ENCODE results near the gene PIK3CA. TPM values are rescaled to one million over a fixed set of nuclear protein-coding genes. Genes with fewer than 3 reads are reported as not detected.
"Not testable (repeated sequence)": the region's sequence is repeated elsewhere in the genome, so short reads cannot be mapped to it uniquely, and the experiment has no call there.

PIK3CA gene
- total RNA-seq, 1 experiment from 2014 or later: 22.7 TPM

- Histone ChIP-seq H3K27me3 (ENCODE audit: low read length) (no peaks in the 10 kb centered on the region), H3K9me3 (ENCODE audit: low read length) (no peaks in the 10 kb centered on the region), H3K4me3 (ENCODE audit: low read length) (no peak overlapping the region), H3K27ac (ENCODE audit: low read length) (no peak overlapping the region), H3K9ac (ENCODE audit: low read length) (no peak overlapping the region), H4K20me1 (ENCODE audit: insufficient read depth, low read depth, low read length) (no peaks in the 10 kb centered on the region), H3K4me2 (ENCODE audit: low read depth, low read length, poor library complexity, severe bottlenecking) (no peak overlapping the region), H3K79me2 (ENCODE audit: low read length) (no peaks in the 10 kb centered on the region), H2AFZ (ENCODE audit: low read length) (no peak overlapping the region), H3K4me1 (ENCODE audit: low read length) (no peaks in the 10 kb centered on the region), H3K36me3 (ENCODE audit: insufficient read depth, low read length) (no peaks in the 10 kb centered on the region), H3K9me2 (replicated peaks; ENCODE audit: insufficient read depth, low read length) (no peaks in the 10 kb centered on the region)
- no peak for DNase-seq
These were observed 31.3 kb upstream of the PIK3CA start for GRCh38 chr3:179116816-179117215.

GRCh38 chr3:179132191-179132890 is 15.8 kb upstream of the PIK3CA start:
- not testable (repeated sequence) for H3K4me3 ChIP-seq (ENCODE audit: low read length); DNase-seq; H3K79me2 ChIP-seq (ENCODE audit: low read length); H3K36me3 ChIP-seq (ENCODE audit: insufficient read depth, low read length); H3K27me3 ChIP-seq (ENCODE audit: low read length); H3K9me3 ChIP-seq (ENCODE audit: low read length); H4K20me1 ChIP-seq (ENCODE audit: insufficient read depth, low read depth, low read length); H3K9me2 ChIP-seq (replicated peaks; ENCODE audit: insufficient read depth, low read length); H3K27ac ChIP-seq (ENCODE audit: low read length); H3K4me2 ChIP-seq (ENCODE audit: low read depth, low read length, poor library complexity, severe bottlenecking); H3K9ac ChIP-seq (ENCODE audit: low read length); H2AFZ ChIP-seq (ENCODE audit: low read length)
- peaks cover 17% of the 10 kb centered on the region for H3K4me1 ChIP-seq (ENCODE audit: low read length)

- no peak overlapping the region for H3K4me2 ChIP-seq (ENCODE audit: low read depth, low read length, poor library complexity, severe bottlenecking)
- H3K9ac ChIP-seq (ENCODE audit: low read length): no peak overlapping the region
- DNase-seq: peak; percentile 48
- no peak overlapping the region for H2AFZ ChIP-seq (ENCODE audit: low read length)
- no peak overlapping the region for H3K4me3 ChIP-seq (ENCODE audit: low read length)
- no peak overlapping the region for H3K27ac ChIP-seq (ENCODE audit: low read length)
- H3K4me1 ChIP-seq (ENCODE audit: low read length): peaks cover 17% of the 10 kb centered on the region
- no peaks in the 10 kb centered on the region for H3K9me2 ChIP-seq (replicated peaks; ENCODE audit: insufficient read depth, low read length)
- no peaks in the 10 kb centered on the region for H3K36me3 ChIP-seq (ENCODE audit: insufficient read depth, low read length)
- H3K27me3 ChIP-seq (ENCODE audit: low read length): no peaks in the 10 kb centered on the region
- no peaks in the 10 kb centered on the region for H3K9me3 ChIP-seq (ENCODE audit: low read length)
- no peaks in the 10 kb centered on the region for H3K79me2 ChIP-seq (ENCODE audit: low read length)
- no peaks in the 10 kb centered on the region for H4K20me1 ChIP-seq (ENCODE audit: insufficient read depth, low read depth, low read length)
These were observed 14.6 kb upstream of the PIK3CA start for GRCh38 chr3:179133575-179133974.

- no peak overlapping the region for H3K4me3 ChIP-seq (ENCODE audit: low read length)
- DNase-seq: no peak
These were observed 12.0 kb upstream of the PIK3CA start for GRCh38 chr3:179136195-179136594.

GRCh38 chr3:179141890-179142289 is 6.3 kb upstream of the PIK3CA start:
- H3K9ac ChIP-seq (ENCODE audit: low read length): no peak overlapping the region
- no peaks in the 10 kb centered on the region for H3K27me3 ChIP-seq (ENCODE audit: low read length)
- H3K4me3 ChIP-seq (ENCODE audit: low read length): no peak overlapping the region
- H4K20me1 ChIP-seq (ENCODE audit: insufficient read depth, low read depth, low read length): no peaks in the 10 kb centered on the region
- no peak overlapping the region for H2AFZ ChIP-seq (ENCODE audit: low read length)
- peaks cover 3% of the 10 kb centered on the region; the same call in 1 of the 2 replicates for H3K4me1 ChIP-seq (ENCODE audit: low read length)
- H3K27ac ChIP-seq (ENCODE audit: low read length): no peak overlapping the region
- H3K9me3 ChIP-seq (ENCODE audit: low read length): no peaks in the 10 kb centered on the region
- no peaks in the 10 kb centered on the region for H3K36me3 ChIP-seq (ENCODE audit: insufficient read depth, low read length)
- no peaks in the 10 kb centered on the region for H3K79me2 ChIP-seq (ENCODE audit: low read length)
- DNase-seq: no peak
- no peak overlapping the region for H3K4me2 ChIP-seq (ENCODE audit: low read depth, low read length, poor library complexity, severe bottlenecking)
- H3K9me2 ChIP-seq (replicated peaks; ENCODE audit: insufficient read depth, low read length): no peaks in the 10 kb centered on the region

More at GRCh38 chr3:179136195-179136594, 12.0 kb upstream of the PIK3CA start:
- peaks cover 17% of the 10 kb centered on the region for H3K4me1 ChIP-seq (ENCODE audit: low read length)
- no peak overlapping the region for H2AFZ ChIP-seq (ENCODE audit: low read length)
- no peaks in the 10 kb centered on the region for H3K9me3 ChIP-seq (ENCODE audit: low read length)
- no peaks in the 10 kb centered on the region for H3K79me2 ChIP-seq (ENCODE audit: low read length)
- H3K27ac ChIP-seq (ENCODE audit: low read length): no peak overlapping the region
- H3K4me2 ChIP-seq (ENCODE audit: low read depth, low read length, poor library complexity, severe bottlenecking): no peak overlapping the region
- H3K9me2 ChIP-seq (replicated peaks; ENCODE audit: insufficient read depth, low read length): no peaks in the 10 kb centered on the region
- no peaks in the 10 kb centered on the region for H3K36me3 ChIP-seq (ENCODE audit: insufficient read depth, low read length)
- H4K20me1 ChIP-seq (ENCODE audit: insufficient read depth, low read depth, low read length): no peaks in the 10 kb centered on the region
- H3K9ac ChIP-seq (ENCODE audit: low read length): no peak overlapping the region
- no peaks in the 10 kb centered on the region for H3K27me3 ChIP-seq (ENCODE audit: low read length)

- Histone ChIP-seq H3K4me1 (ENCODE audit: low read length) (peaks cover 22% of the 10 kb centered on the region), H3K9me2 (replicated peaks; ENCODE audit: insufficient read depth, low read length) (no peaks in the 10 kb centered on the region), H2AFZ (ENCODE audit: low read length) (peak overlapping the region; percentile 45), H3K27ac (ENCODE audit: low read length) (no peak overlapping the region), H3K4me2 (ENCODE audit: low read depth, low read length, poor library complexity, severe bottlenecking) (peak overlapping the region; percentile 100), H4K20me1 (ENCODE audit: insufficient read depth, low read depth, low read length) (peaks cover 20% of the 10 kb centered on the region), H3K9ac (ENCODE audit: low read length) (peak overlapping the region; percentile 57), H3K9me3 (ENCODE audit: low read length) (no peaks in the 10 kb centered on the region), H3K27me3 (ENCODE audit: low read length) (no peaks in the 10 kb centered on the region; the same call in 1 of the 2 replicates), H3K79me2 (ENCODE audit: low read length) (peaks cover 35% of the 10 kb centered on the region), H3K4me3 (ENCODE audit: low read length) (peak overlapping the region; percentile 71), H3K36me3 (ENCODE audit: insufficient read depth, low read length) (no peaks in the 10 kb centered on the region)
- DNase-seq: peak; percentile 86
These were observed 1.1 kb upstream of the PIK3CA start for GRCh38 chr3:179146911-179147513.

- no peaks in the 10 kb centered on the region for H3K9me3 ChIP-seq (ENCODE audit: low read length)
- peaks cover 39% of the 10 kb centered on the region for H3K79me2 ChIP-seq (ENCODE audit: low read length)
- H4K20me1 ChIP-seq (ENCODE audit: insufficient read depth, low read depth, low read length): peaks cover 23% of the 10 kb centered on the region
- H3K4me2 ChIP-seq (ENCODE audit: low read depth, low read length, poor library complexity, severe bottlenecking): peak overlapping the region; percentile 100
- no peak for DNase-seq
- H3K36me3 ChIP-seq (ENCODE audit: insufficient read depth, low read length): no peaks in the 10 kb centered on the region
- peak overlapping the region; percentile 57 for H3K9ac ChIP-seq (ENCODE audit: low read length)
- peaks cover 22% of the 10 kb centered on the region for H3K4me1 ChIP-seq (ENCODE audit: low read length)
- H3K27ac ChIP-seq (ENCODE audit: low read length): peak overlapping the region; percentile 57; the same call in 1 of the 2 replicates
- no peaks in the 10 kb centered on the region for H3K9me2 ChIP-seq (replicated peaks; ENCODE audit: insufficient read depth, low read length)
- no peaks in the 10 kb centered on the region; the same call in 1 of the 2 replicates for H3K27me3 ChIP-seq (ENCODE audit: low read length)
- peak overlapping the region; percentile 45 for H2AFZ ChIP-seq (ENCODE audit: low read length)
- H3K4me3 ChIP-seq (ENCODE audit: low read length): peak overlapping the region; percentile 71
These were observed 664 bp upstream of the PIK3CA start for GRCh38 chr3:179147514-179147872.

GRCh38 chr3:179148616-179149405 is 654 bp downstream of the PIK3CA start:
- Histone ChIP-seq H3K79me2 (ENCODE audit: low read length) (peaks cover 52% of the 10 kb centered on the region), H4K20me1 (ENCODE audit: insufficient read depth, low read depth, low read length) (peaks cover 31% of the 10 kb centered on the region), H2AFZ (ENCODE audit: low read length) (peak overlapping the region; percentile 73; the same call in 1 of the 2 replicates), H3K9me3 (ENCODE audit: low read length) (no peaks in the 10 kb centered on the region), H3K36me3 (ENCODE audit: insufficient read depth, low read length) (no peaks in the 10 kb centered on the region), H3K4me3 (ENCODE audit: low read length) (peak overlapping the region; percentile 71), H3K27ac (ENCODE audit: low read length) (0 out of 2 replicates have a peak overlapping the region, but pooled peaks have one; percentile 51), H3K9ac (ENCODE audit: low read length) (peak overlapping the region; percentile 90), H3K9me2 (replicated peaks; ENCODE audit: insufficient read depth, low read length) (no peaks in the 10 kb centered on the region), H3K4me2 (ENCODE audit: low read depth, low read length, poor library complexity, severe bottlenecking) (peak overlapping the region; percentile 100), H3K27me3 (ENCODE audit: low read length) (no peaks in the 10 kb centered on the region; the same call in 1 of the 2 replicates), H3K4me1 (ENCODE audit: low read length) (peaks cover 22% of the 10 kb centered on the region)
- peak; percentile 69 for DNase-seq

Data from Karpas-422 (cell line).